ENCODE data around the gene DCXR. TPM values are rescaled to one million over a fixed set of nuclear protein-coding genes. Genes with fewer than 3 reads are reported as not detected.

Gene DCXR
- total RNA-seq, 1 donor, result 29.3 TPM

GRCh38 chr17:82083009-82083408 is 45.5 kb upstream of the DCXR start:
- no peak for DNase-seq (ENCODE audit: low read depth)
- no peak for TF ChIP-seq CTCF (IDR thresholded peaks at IDR 0.05; ENCODE audit: insufficient read depth, low read length)
- no peak overlapping the region for H3K4me3 ChIP-seq (ENCODE audit: low read depth, low read length)

- DNase-seq (ENCODE audit: low read depth), result no peak
- no peak for TF ChIP-seq CTCF (IDR thresholded peaks at IDR 0.05; ENCODE audit: insufficient read depth, low read length)
- H3K4me3 ChIP-seq (ENCODE audit: low read depth, low read length), result no peak overlapping the region
Observed at GRCh38 chr17:82082456-82082855, 45.0 kb upstream of the DCXR start.

GRCh38 chr17:82081966-82082365 is 44.5 kb upstream of the DCXR start:
- no peak for TF ChIP-seq CTCF (IDR thresholded peaks at IDR 0.05; ENCODE audit: insufficient read depth, low read length)
- no peak for DNase-seq (ENCODE audit: low read depth)
- H3K4me3 ChIP-seq (ENCODE audit: low read depth, low read length), result no peak overlapping the region

- no peak for DNase-seq (ENCODE audit: low read depth)
- H3K4me3 ChIP-seq (ENCODE audit: low read depth, low read length), result no peak overlapping the region
- TF ChIP-seq CTCF (IDR thresholded peaks at IDR 0.05; ENCODE audit: insufficient read depth, low read length), result no peak
Observed at GRCh38 chr17:82081546-82081945, 44.0 kb upstream of the DCXR start.

- no peak for DNase-seq (ENCODE audit: low read depth)
- H3K4me3 ChIP-seq (ENCODE audit: low read depth, low read length), result no peak overlapping the region
- TF ChIP-seq CTCF (IDR thresholded peaks at IDR 0.05; ENCODE audit: insufficient read depth, low read length), result no peak
Observed at GRCh38 chr17:82080789-82081464, 43.4 kb upstream of the DCXR start.

DNA sequence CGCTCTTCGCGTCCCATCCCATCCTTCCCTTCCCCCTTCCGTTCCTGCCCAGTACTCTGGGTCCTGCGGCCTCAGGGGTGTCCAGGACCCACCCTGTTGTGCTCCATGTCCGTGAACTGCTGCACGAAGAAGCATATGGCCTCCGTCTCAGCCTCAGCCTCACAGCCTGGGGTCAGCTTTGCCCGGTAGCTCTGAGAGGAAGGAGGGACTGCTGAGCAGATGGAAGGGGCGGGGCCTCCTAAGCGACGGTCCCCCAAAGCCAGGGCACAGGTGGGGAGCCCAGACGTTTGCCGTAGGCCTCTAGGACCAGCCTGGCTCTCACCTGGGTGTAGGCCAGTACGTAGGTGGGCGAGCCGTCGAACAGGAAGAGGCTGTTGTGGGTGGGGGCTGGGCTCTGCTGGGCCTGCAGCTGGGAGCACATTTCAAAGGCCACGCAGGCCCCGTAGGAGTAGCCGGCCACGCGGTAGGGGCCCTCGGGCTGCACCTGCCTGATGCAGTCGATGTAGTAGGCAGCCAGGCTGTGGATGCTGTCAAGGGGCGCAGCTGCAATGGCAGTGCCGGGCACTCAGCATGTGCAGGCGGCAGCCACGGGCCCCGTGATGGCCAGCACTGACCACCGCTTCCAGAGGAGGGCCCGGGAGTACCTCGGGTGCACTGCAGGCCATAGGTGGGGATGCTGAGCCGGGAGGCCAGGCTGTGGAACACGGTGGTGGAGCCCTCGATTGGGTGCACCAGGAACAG is 42.7 kb upstream of the DCXR start:
- H3K4me3 ChIP-seq (ENCODE audit: low read depth, low read length), result no peak overlapping the region
- no peak for DNase-seq (ENCODE audit: low read depth)
- no peak for TF ChIP-seq CTCF (IDR thresholded peaks at IDR 0.05; ENCODE audit: insufficient read depth, low read length)
